Kidney (tissue), 14 donors: Measurements from ENCODE around the gene PFDN6. TPM values are rescaled to one million over a fixed set of nuclear protein-coding genes. Genes with fewer than 3 reads are reported as not detected.

Source experiments
- DNase-seq, 5 donors: peaks; one replicate each; pipeline ENCODE4 v3.0.0-alpha.2; 2013 to 2020
- FAIRE-seq: peaks from 2 replicates; lab custom pipeline; 2012; peaks lifted over from hg19 to GRCh38; lab: Jason Lieb, UNC
- H3K27ac ChIP-seq, 2 donors: one replicate each; pipeline ENCODE4 v1.7.0; 2013; ENCODE audit warnings: low read depth in 2 of 2, low read length in 2 of 2, inconsistent platforms in 1 of 2
- H3K27me3 ChIP-seq: one replicate; pipeline ENCODE4 v1.7.1; 2013; ENCODE audit warnings: low read length, inconsistent platforms; ENCODE audit not compliant: control insufficient read depth, insufficient read depth
- H3K36me3 ChIP-seq, 3 donors: one replicate each; pipeline versions ENCODE4 v1.7.0 to v1.7.1; 2013; ENCODE audit warnings: low read length in 3 of 3, control low read depth in 1 of 3, inconsistent platforms in 1 of 3; ENCODE audit not compliant: insufficient read depth in 3 of 3, control insufficient read depth in 2 of 3
- H3K4me1 ChIP-seq, 3 donors: one replicate each; pipeline versions ENCODE4 v1.7.0 to v1.7.1; 2013; ENCODE audit warnings: low read length in 3 of 3, inconsistent platforms in 1 of 3, low read depth in 1 of 3; ENCODE audit not compliant: control insufficient read depth in 2 of 3, insufficient read depth in 2 of 3
- H3K4me3 ChIP-seq, 3 donors: one replicate each; pipeline versions ENCODE4 v1.7.0 to v1.8.1; 2013; ENCODE audit warnings: low read length in 3 of 3, control low read depth in 1 of 3, inconsistent platforms in 1 of 3
- H3K9ac ChIP-seq, 3 donors: one replicate each; pipeline versions ENCODE4 v1.7.0 to v1.7.1; 2013; ENCODE audit warnings: low read length in 3 of 3, control low read depth in 1 of 3, inconsistent platforms in 1 of 3
- H3K9me3 ChIP-seq, 3 donors: one replicate each; pipeline versions ENCODE4 v1.7.0 to v1.7.1; 2013; ENCODE audit warnings: low read length in 3 of 3, control low read depth in 1 of 3, inconsistent platforms in 1 of 3; ENCODE audit not compliant: control insufficient read depth in 2 of 3, insufficient read depth in 1 of 3
- CTCF ChIP-seq: IDR thresholded peaks from 3 replicates; pipeline ENCODE4 v1.5.1; 2012; ENCODE audit warnings: mild to moderate bottlenecking, moderate library complexity, borderline replicate concordance; ENCODE audit not compliant: insufficient read depth; ENCODE audit errors: extremely low read depth
- intact Hi-C: fragments of 100-400 bp; cut with DNase I; formaldehyde crosslinking; loops from one replicate; pipeline ENCODE4 v1.11.1; 2022
- polyA plus RNA-seq: library from polyadenylated mRNA; stranded (reverse); fragments of 350-450 nt; fragmentation: Illumina TruSeq; extraction: RNeasy Lipid Tissue Mini Kit (QIAGEN cat#74804); gene quantifications from one replicate; pipeline ENCODE4 v1.2.3, GENCODE V29; 2014; ENCODE audit warnings: low read depth, low replicate concordance; ENCODE audit not compliant: insufficient read depth
- total RNA-seq: library from RNA; stranded (reverse); fragmentation: NEBNext Ultra II Directional; extraction: Animal tissue kit (Norgen Biotek cat#: 25700); gene quantifications from one replicate; pipeline ENCODE4 v1.2.1, GENCODE V29; 2021
- donor health status: control.
- donor health status: control.
- donor health status: control.
- donor health status: control.
- donor health status: control.
- donor health status: DM: yes; HTN: yes; CAD: no.
- donor health status: Normal renal cell carcinoma (clear cell type).

Gene PFDN6
- total and polyA plus RNA-seq, 2 donors from 2014 or later: 46.8 to 159 TPM

- DNase-seq: peak; percentile 66 to 92 (median 83)
- H3K27ac ChIP-seq: peak overlapping the region; percentile 93 to 98
- peaks cover 0 to 35% (median 12%) of the 10 kb centered on the region in 3 donors for H3K4me1 ChIP-seq
- H3K27me3 ChIP-seq: no peaks in the 10 kb centered on the region
- no peaks in the 10 kb centered on the region for H3K9me3 ChIP-seq
- H3K9ac ChIP-seq: peak overlapping the region; percentile 39 to 94 (median 55)
- peak overlapping the region; percentile 70 to 96 (median 90) for H3K4me3 ChIP-seq
- no peak for TF ChIP-seq CTCF
- FAIRE-seq: no peak
- peaks cover 0 to 8% (median 4%) of the 10 kb centered on the region in 3 donors for H3K36me3 ChIP-seq
- intact Hi-C loops: no loop called here
Measured at GRCh38 chr6:33314515-33314942, 25.1 kb downstream of the PFDN6 start.

GRCh38 chr6:33314943-33315792 lies 25.8 kb downstream of the PFDN6 start:
- intact Hi-C loops: no loop called here
- peak in 2 of 5 donors; percentile 82 to 90 for DNase-seq
- H3K9ac ChIP-seq: peak overlapping the region in 1 of 3 donors; percentile 94

GRCh38 chr6:33315793-33316602 lies 26.6 kb downstream of the PFDN6 start:
- H3K27ac ChIP-seq: no peak overlapping the region
- DNase-seq (peak in 2 of 5 donors; percentile 66 to 76), FAIRE-seq (no peak)
- peaks cover 0 to 38% (median 12%) of the 10 kb centered on the region in 3 donors for H3K4me1 ChIP-seq
- H3K4me3 ChIP-seq: no peak overlapping the region
- no peak overlapping the region for H3K9ac ChIP-seq
- H3K9me3 ChIP-seq: no peaks in the 10 kb centered on the region
- H3K36me3 ChIP-seq: peaks cover 5 to 17% (median 11%) of the 10 kb centered on the region in 3 donors
- H3K27me3 ChIP-seq: no peaks in the 10 kb centered on the region
- intact Hi-C loops: no loop called here
- TF ChIP-seq CTCF: no peak

More at GRCh38 chr6:33314943-33315792, 25.8 kb downstream of the PFDN6 start:
- H3K27me3 ChIP-seq: no peaks in the 10 kb centered on the region
- peak overlapping the region; percentile 70 to 96 (median 90) for H3K4me3 ChIP-seq
- no peak for TF ChIP-seq CTCF
- FAIRE-seq: no peak
- peaks cover 0 to 35% (median 12%) of the 10 kb centered on the region in 3 donors for H3K4me1 ChIP-seq
- H3K9me3 ChIP-seq: no peaks in the 10 kb centered on the region
- peaks cover 5 to 14% (median 11%) of the 10 kb centered on the region in 3 donors for H3K36me3 ChIP-seq
- H3K27ac ChIP-seq: peak overlapping the region; percentile 93 to 98
